GM19455 (cell line): Measurements from ENCODE around the gene TRIO.
A peak's percentile ranks its signal among the peaks of the same experiment; 100 is the strongest.

ENCODE experiments used
- ATAC-seq: cut with Tn5 transposase; IDR thresholded peaks from one replicate; pipeline ENCODE4 v1.9.1; 2021; ENCODE audit not compliant: unreplicated experiment

The TRIO gene

DNA sequence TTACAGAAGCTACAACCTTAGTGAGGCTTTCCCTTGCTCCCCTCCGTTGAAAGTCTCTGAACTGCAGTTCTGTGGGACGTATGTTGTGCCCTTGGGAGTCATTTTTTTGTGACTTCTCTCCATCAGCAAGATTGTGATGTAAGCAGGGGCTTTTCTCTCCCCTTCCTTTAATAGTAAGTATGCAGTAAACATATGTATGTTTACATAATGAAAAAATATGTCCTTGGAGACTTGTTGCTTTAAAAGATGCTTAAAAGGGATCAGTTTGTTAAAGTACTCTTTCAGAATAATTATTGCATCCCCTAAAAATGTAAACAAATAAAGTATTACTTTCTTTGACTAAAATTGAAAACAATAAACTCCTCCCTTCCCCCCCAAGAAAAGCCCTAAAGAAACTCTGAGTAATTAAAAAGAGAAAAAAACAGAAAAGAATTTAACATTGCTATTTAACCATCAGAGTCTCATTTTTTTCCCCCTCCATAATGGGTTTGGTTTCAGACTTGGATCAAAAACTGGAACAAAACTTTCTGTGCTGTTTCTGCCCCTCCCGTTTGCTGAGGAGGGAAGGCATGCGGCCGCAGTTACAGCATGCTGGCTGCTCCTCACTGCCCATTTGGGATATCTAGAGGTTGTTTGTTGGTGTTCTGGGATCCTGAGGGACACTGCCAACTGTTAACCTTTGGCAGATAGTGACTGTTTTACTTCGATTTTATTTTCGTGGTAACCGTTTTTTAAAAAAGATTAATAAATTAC is 40.2 kb downstream of the TRIO start:
- ATAC-seq = no peak

DNA sequence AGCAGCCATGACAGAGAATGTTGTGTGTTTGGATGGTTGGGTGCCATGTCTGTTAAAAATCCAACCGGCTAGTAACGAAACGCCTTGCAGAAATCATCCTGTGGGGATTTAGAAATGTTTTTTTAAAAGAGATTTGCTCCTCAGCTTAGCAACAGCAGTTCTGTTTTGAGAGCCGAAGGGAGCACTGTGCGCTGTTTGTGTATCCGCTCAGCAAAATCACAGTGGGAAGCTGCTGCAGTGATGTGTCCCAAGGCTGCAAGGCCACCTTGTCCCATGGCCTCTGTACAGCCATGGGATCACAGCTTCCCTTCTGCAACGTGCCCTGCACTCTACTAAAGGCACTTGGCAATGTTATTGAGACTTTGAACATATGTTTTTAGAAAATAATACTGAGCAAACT is 40.9 kb downstream of the TRIO start:
- ATAC-seq = no peak

- no peak for ATAC-seq
Observed at GRCh38 chr5:14184725-14185124, 41.6 kb downstream of the TRIO start.

DNA sequence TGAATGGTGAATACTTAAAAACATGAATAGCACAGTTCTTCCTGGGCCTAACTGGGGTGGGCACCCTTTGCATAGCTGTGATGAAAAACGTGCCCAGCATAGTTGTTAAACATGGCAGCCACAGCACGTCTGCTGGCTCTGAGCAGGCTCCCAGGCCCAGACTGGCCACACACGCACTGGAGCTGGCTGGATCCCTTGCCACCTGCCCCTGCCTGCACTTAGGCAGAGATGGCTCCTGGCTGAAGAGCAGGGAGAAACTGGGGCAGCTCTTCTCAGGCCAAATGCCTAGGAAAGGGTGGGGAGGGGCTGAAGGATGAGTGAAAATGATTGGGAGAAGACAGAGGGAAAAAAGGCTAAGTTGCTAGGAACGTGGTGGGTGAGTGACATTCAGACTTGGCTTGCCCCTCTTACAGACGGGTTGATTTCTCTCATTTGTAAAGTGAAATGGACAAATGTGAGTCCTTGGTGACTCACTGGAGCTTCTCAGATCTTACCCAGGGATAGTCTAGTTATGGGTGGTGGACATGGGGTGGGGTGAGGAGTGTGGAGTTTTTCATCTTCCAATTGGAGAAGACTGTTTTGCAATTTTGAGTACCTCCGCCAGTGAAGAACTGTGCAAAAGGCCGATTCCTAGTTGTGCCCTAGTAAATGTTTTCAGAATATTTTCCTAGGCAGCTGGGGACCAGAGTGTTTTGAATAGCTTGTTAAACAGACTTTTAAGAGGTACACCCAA is 42.4 kb downstream of the TRIO start:
- no peak for ATAC-seq

DNA sequence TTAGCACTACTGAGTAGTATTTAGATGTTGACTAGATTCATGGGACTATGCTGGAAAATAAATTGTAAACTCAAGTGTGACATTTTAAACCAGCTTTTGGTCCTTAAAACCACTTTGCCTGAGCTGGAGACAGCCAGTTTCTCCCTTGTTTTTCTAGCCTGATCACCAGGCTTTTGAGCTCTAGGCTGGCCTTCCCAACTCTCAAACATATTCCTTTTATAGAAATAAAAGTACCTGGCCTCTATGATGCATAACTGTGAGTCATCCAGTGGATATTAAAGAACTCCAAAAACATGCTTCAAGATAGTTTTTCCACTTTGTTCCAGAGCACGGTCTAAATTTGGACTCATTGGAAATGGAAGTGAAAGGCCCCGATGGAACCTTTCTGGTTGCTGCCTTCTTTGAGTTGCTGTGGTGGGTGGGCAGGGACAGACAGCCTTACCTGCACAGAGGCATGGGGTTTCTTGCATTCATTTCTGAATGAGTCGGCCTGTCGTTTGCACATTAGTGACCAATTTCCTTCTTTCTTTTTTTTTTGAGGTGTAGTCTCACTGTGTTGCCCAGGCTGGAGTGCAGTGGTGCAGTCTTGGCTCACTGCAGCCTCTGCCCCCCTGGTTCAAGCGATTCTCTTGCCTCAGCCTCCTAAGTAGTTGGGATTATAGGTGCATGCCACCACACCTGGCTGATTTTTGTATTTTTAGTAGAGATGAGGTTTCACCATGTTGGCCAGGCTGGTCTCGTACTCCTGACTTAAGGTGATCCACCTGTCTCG is 43.1 kb downstream of the TRIO start:
- no peak for ATAC-seq

GRCh38 chr5:14187157-14187556 is 44.0 kb downstream of the TRIO start:
- no peak for ATAC-seq

- ATAC-seq = no peak
Observed at GRCh38 chr5:14187660-14188059, 44.5 kb downstream of the TRIO start.

GRCh38 chr5:14188778-14189177 is 45.6 kb downstream of the TRIO start:
- ATAC-seq = no peak

DNA sequence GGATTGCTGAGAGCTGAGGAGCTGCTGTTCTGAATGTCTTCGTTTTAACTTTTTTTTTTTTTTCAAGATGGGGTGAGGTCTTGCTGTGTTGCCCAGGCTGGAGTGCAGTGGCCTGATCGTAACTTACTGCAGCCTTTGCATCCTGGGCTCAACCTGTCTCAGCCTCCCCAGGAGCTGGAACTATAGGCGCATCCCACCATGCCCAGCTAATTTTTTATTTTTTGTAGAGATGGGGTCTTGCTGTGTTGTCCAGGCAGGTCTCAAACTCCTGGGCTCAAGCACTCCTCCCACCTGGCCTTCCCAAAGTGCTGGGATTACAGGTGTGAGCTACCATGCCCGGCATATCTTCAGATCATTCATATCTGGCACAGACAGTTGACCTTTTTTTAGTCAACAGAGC is 46.5 kb downstream of the TRIO start:
- no peak for ATAC-seq

DNA sequence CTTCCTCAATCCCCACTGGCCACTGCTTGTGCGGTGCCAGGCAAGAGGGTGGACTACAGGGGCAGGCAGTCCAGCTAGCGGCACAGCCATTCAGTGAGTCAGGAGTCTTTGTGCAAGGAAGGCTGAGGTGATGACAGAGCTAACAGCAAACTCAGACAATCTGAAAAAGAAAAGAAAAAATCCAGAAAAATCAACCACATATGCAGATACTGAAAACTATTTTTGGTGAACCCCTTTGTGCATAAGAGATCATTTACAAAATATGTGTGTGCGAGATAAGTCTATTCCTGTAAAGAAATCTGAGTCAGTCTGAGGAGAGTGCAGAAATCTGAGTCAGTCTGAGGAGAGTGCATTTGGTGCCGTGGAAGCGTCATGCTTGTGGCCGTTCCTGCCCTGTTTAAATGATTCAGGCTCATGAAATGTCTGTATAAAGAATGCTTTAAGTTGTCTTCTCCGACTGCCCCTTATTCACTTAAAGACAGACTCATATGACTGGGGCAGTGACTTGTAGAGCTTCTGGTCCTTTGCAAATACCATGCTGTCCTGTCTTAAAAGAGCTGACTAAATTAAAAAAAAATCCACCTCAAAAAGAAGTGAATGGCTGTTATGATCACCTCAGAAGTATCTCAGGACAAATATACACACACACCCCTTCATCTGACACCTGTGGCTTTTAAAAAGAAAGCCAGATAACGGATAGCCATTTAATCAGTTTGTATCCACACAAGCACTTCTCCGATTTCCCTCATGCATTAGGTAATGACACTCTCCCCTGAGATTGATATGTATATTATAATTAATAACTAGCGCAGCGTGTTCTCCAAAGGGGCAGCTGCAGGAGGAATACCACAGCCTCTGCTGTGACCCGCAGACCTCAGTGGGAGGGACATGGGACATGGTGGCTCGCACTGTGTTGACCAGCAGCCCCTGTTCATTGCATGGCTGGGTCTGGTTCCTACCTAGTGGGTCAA is 47.3 kb downstream of the TRIO start:
- ATAC-seq = no peak

DNA sequence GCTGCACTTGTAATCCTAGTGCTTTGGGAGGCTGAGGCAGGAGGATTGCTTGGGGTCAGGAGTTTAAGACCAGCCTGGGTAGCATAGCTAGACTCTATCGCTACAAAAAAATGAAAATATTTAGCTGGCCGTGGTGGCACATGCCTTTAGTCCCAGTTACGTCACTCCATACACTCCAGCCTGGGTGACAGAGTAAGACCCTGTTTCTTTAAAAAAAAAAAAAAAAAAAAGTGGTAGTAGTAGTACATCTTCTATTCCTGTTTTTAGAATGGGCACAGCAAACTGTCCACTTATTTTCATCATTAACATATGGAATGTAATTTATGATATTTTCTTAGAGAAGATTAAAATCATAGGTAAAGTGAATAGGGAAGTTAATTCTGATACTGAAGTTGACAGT is 48.2 kb downstream of the TRIO start:
- ATAC-seq = no peak

DNA sequence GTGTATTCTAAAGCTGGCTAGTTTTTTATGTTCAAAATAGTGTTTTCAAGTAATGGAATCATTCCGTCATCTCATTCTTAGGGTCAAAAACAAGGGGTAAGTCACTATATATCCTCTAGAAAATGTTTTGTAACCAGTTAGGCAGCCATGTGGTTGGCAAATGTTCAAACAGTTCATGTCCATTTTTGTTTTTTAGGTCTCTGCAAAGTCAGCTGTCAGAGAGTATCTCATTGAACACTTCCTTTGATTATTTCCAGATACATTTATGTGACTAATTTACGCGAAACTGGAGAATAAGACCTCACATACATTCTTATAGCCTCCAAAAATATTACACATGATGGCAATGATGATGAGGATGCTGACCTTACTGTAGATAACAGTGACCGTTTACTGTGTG is 50.4 kb downstream of the TRIO start:
- ATAC-seq = no peak

DNA sequence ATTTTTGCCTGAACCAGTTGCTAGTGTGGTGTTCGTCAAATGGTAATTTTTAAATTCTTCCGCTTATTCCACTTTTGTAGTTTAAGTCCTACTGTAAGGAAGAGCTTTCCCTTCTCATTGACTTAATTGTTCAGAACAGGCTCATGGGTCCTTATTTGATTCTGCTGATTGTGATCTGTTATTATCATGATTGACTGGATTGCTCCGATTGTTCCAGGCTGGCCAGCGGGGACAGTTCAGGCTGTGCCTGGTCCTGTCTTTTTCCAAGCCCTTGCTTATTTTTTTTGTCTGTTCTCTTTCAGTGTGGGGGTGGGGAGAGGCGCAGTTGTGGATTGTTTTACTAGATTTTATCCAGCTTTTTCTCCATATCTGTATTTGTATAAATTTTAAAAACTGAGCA is 52.4 kb downstream of the TRIO start:
- ATAC-seq = no peak

DNA sequence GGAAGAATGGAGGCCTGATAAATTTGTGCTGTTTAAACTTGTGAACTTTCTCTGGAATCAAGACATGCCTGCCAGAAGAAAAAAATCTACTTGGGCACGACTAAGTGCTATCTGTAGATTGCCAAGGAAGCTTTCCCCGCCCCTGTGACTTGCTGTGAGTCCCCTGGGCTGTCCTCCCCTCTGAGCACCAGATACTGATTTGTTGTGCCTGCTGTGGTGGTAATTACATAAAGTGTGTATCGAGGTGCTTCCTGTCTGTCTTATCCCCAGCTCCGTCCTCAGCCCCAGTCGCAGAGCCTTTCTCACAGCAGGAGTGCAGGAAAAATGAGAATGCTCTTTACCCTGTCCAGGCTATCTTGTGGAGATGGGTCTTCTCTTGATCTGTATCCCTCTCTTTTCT is 53.9 kb downstream of the TRIO start:
- ATAC-seq = no peak

GRCh38 chr5:14199902-14200301 is 56.8 kb downstream of the TRIO start:
- no peak for ATAC-seq

- ATAC-seq = no peak
Observed at GRCh38 chr5:14200312-14200990, 57.3 kb downstream of the TRIO start.

GRCh38 chr5:14201325-14202045 is 58.3 kb downstream of the TRIO start:
- ATAC-seq = no peak

GRCh38 chr5:14202462-14202861 is 59.3 kb downstream of the TRIO start:
- ATAC-seq = peak; percentile 49

GRCh38 chr5:14204011-14204670 is 61.0 kb downstream of the TRIO start:
- ATAC-seq = no peak
